Measurements from ENCODE around the gene KCNQ5.

The KCNQ5 gene

DNA sequence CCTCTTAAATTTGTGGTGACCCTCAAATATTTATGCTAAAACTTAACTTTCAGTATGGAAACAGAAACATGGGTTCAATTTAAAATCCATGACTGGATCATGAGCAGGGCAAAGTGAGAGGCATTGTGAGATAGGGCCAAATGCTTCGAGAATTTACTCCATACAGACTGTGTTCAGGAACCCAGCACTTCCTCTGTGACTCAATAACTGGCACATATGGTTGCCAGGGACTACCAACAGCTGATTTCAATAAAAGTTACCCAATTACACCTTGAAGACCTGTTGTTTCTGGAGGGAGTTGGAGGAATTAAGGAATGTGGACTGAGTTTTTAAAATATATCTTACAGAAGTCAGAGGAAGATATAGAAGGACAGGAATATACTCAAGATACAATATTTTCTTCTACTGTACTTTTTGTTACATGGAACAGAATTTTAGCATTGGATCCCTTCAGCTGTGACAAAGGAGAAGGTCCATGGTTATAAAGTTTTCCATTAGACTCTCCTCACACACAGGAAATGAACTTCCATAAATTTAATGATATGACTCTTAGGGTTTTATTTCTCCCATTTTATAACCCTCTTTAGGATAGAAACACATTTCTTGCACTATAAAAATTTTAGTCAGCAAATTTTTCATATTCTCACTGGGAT lies 344.9 kb downstream of the KCNQ5 start:
- TF ChIP-seq, protein P1, sequence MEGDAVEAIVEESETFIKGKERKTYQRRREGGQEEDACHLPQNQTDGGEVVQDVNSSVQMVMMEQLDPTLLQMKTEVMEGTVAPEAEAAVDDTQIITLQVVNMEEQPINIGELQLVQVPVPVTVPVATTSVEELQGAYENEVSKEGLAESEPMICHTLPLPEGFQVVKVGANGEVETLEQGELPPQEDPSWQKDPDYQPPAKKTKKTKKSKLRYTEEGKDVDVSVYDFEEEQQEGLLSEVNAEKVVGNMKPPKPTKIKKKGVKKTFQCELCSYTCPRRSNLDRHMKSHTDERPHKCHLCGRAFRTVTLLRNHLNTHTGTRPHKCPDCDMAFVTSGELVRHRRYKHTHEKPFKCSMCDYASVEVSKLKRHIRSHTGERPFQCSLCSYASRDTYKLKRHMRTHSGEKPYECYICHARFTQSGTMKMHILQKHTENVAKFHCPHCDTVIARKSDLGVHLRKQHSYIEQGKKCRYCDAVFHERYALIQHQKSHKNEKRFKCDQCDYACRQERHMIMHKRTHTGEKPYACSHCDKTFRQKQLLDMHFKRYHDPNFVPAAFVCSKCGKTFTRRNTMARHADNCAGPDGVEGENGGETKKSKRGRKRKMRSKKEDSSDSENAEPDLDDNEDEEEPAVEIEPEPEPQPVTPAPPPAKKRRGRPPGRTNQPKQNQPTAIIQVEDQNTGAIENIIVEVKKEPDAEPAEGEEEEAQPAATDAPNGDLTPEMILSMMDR (IDR thresholded peaks at IDR 0.05; ENCODE audit: control insufficient read depth, extremely low read depth, insufficient read depth), result no peak
- no peak overlapping the region for H3K4me3 ChIP-seq (ENCODE audit: low read depth, low read length)
- DNase-seq (ENCODE audit: low read depth), result no peak

DNA sequence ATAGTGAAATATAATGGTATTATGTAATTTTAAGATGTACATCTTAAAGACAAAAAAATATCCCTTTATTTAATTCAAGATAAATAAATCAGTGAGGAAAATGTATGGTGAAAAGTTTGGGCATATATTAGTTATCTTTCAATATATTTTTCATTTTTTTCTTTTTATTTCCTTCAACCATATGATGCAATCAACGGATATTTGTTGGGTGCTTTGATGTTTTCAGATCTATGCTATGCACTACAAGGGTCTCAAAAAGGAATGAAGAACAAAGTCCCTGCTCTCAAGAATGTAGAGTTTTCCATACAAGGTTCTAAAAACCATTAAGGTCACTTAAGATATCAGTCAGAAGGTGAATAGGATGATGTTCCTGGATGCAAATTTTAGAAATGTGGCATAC lies 345.5 kb downstream of the KCNQ5 start:
- H3K4me3 ChIP-seq (ENCODE audit: low read depth, low read length), result no peak overlapping the region
- no peak for DNase-seq (ENCODE audit: low read depth)
- TF ChIP-seq, protein P1 (IDR thresholded peaks at IDR 0.05; ENCODE audit: control insufficient read depth, extremely low read depth, insufficient read depth), result no peak

DNA sequence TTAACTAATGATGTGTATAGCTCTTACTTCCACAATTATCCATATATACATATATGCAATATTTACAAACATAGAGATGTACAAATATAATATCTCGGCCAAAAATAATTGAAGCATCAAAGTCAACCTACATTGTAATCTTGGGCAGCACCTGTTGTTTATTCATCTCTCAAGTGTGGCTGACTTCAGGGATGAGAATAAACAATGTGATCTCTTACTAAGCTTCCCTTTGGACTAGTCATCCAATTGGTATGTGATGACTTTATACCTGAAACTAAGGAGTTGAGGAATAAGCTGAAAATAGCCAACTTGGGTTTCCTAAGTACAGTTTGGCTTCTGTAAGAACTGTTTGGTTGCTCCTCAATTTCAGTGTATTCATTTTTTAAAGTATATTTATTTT lies 346.8 kb downstream of the KCNQ5 start:
- H3K4me3 ChIP-seq (ENCODE audit: low read depth, low read length), result no peak overlapping the region
- no peak for DNase-seq (ENCODE audit: low read depth)
- TF ChIP-seq, protein P1 (IDR thresholded peaks at IDR 0.05; ENCODE audit: control insufficient read depth, extremely low read depth, insufficient read depth), result no peak

DNA sequence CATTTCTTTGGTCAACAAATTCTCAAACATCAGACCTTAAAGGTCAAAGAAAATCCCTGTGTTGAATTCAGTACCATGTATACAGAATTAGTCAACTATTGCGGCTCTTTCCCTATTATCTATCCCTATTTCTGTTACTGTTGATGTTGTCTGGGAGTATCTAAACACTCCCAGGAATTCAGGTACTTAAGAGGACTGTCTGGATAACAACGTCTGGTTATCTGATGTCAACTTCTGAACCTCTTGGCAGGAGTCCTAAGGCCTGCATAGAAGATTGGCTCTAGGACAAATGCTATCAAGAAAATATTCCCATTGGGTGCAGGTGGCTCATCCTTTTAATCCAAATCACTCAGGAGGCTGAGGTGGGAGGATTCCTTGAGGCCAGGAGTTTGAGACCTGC lies 347.8 kb downstream of the KCNQ5 start:
- no peak overlapping the region for H3K4me3 ChIP-seq (ENCODE audit: low read depth, low read length)
- no peak for DNase-seq (ENCODE audit: low read depth)
- TF ChIP-seq, protein P1 (IDR thresholded peaks at IDR 0.05; ENCODE audit: control insufficient read depth, extremely low read depth, insufficient read depth), result no peak

DNA sequence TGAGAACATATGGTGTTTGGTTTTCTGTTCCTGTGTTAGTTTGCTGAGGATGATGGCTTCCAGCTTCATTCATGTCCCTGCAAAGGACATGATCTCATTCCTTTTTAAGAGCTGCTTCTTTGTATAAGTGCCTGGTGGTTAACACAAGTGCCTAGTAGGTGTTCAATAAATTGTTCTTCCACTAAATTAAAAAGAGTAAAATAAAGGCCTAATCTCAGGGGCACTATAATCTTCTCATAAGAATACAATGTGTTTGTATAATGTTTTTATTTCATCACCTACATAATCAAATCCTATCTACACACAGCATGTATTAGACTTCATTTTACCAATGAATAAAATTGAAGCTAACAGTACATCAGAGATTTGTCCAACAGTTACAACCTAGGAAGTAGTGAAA lies 350.7 kb downstream of the KCNQ5 start:
- TF ChIP-seq, protein P1 (IDR thresholded peaks at IDR 0.05; ENCODE audit: control insufficient read depth, extremely low read depth, insufficient read depth), result no peak
- no peak overlapping the region for H3K4me3 ChIP-seq (ENCODE audit: low read depth, low read length)
- DNase-seq (ENCODE audit: low read depth), result no peak

DNA sequence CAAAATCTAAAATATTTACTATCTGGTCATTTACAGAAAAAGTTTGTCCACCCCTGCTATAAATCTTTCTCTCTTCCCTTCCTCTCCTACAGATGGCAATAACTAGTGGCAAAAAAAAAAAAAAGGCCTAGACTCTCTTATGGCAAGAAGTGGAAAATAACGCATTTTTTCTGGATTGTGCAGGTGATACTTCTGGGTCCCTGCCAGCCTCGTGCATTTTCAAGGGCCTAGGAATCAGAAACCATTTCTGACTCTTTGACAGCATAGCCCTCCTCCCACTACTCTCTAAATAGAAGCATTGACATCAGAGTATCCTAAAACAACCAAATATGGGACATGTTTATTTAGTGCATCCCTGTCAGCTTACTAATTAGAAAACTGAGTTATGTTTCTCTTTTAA lies 352.4 kb downstream of the KCNQ5 start:
- no peak overlapping the region for H3K4me3 ChIP-seq (ENCODE audit: low read depth, low read length)
- TF ChIP-seq, protein P1 (IDR thresholded peaks at IDR 0.05; ENCODE audit: control insufficient read depth, extremely low read depth, insufficient read depth), result no peak
- no peak for DNase-seq (ENCODE audit: low read depth)

DNA sequence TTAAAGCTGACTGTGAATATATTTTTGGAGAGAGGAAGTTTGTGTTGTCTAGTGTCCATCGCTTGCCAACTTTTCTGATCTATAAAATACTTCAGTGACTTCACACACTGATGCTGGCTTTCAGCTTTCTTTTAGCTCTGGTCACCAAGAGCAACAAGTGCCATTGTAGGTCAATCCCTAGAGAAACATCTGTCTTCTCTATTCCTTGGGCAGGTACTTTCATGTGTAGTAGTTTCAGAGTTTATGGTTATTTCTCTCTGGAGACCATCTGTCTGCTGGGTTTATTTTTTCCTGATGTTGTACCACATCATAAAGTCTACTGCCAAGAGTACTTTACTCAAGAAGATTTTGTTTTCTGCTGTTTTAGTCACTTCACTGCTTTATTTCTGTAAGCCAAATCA lies 353.5 kb downstream of the KCNQ5 start:
- no peak for DNase-seq (ENCODE audit: low read depth)
- no peak overlapping the region for H3K4me3 ChIP-seq (ENCODE audit: low read depth, low read length)
- TF ChIP-seq, protein P1 (IDR thresholded peaks at IDR 0.05; ENCODE audit: control insufficient read depth, extremely low read depth, insufficient read depth), result no peak
